LNCaP clone FGC (cell line): ENCODE results near the gene CALCR.

Source experiments
- DNase-seq: peaks from one replicate; pipeline ENCODE4 v3.0.0-alpha.2; 2011; ENCODE audit warnings: low read depth
- H3K4me3 ChIP-seq: 2 replicates; pipeline ENCODE4 v1.5.1; 2011; ENCODE audit warnings: mild to moderate bottlenecking, low read depth, low read length, control low read depth
- TF ChIP-seq, protein P1 (sequence below): IDR thresholded peaks from 2 replicates; pipeline ENCODE4 v1.5.1; 2012; ENCODE audit warnings: mild to moderate bottlenecking; ENCODE audit not compliant: control insufficient read depth, insufficient read depth; ENCODE audit errors: extremely low read depth

The CALCR gene

DNA sequence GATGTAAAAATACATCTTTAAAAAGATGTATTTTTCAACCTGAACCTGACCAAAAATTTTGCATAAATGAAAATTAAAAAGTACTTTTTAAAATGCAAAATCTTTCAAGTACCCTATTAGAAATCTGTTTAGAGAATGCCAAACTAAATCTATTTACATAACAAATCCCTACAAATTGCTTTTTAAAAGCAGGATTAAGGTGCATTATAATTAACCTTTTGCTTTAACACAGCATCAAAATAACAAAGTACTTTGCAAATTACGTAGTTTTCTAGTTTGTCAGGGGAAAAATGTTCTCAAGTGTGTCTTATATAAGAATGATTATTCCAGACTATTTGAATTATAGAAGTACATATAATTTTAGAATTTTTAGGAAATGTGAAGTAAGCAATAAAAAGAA, 181.5 kb downstream of the CALCR start:
- no peak overlapping the region for H3K4me3 ChIP-seq
- no peak for DNase-seq
- TF ChIP-seq, protein P1, sequence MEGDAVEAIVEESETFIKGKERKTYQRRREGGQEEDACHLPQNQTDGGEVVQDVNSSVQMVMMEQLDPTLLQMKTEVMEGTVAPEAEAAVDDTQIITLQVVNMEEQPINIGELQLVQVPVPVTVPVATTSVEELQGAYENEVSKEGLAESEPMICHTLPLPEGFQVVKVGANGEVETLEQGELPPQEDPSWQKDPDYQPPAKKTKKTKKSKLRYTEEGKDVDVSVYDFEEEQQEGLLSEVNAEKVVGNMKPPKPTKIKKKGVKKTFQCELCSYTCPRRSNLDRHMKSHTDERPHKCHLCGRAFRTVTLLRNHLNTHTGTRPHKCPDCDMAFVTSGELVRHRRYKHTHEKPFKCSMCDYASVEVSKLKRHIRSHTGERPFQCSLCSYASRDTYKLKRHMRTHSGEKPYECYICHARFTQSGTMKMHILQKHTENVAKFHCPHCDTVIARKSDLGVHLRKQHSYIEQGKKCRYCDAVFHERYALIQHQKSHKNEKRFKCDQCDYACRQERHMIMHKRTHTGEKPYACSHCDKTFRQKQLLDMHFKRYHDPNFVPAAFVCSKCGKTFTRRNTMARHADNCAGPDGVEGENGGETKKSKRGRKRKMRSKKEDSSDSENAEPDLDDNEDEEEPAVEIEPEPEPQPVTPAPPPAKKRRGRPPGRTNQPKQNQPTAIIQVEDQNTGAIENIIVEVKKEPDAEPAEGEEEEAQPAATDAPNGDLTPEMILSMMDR = no peak

DNA sequence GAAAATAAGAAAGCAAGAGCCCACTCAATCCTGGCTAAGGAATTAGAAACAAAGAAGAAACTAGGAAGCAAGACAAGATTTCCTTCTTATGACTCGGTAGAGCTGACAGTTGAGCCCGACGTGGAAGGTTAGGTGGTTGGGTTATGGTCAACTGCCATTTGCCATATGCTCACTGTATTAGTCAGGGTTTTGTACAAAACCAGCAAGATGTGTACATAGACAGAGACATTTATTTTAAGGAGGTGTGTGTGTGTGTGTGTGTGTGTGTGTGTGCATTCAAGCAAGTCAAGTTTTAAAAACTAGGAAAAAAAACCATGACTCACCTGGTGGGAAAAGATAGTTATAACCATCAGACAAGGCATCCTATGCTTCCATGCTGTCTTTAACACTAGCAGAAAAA, 183.9 kb downstream of the CALCR start:
- TF ChIP-seq, protein P1 = no peak
- no peak overlapping the region for H3K4me3 ChIP-seq
- DNase-seq = no peak

GRCh38 chr7:93382362-93382761, 192.2 kb downstream of the CALCR start:
- TF ChIP-seq, protein P1 = no peak
- DNase-seq = no peak
- no peak overlapping the region for H3K4me3 ChIP-seq

DNA sequence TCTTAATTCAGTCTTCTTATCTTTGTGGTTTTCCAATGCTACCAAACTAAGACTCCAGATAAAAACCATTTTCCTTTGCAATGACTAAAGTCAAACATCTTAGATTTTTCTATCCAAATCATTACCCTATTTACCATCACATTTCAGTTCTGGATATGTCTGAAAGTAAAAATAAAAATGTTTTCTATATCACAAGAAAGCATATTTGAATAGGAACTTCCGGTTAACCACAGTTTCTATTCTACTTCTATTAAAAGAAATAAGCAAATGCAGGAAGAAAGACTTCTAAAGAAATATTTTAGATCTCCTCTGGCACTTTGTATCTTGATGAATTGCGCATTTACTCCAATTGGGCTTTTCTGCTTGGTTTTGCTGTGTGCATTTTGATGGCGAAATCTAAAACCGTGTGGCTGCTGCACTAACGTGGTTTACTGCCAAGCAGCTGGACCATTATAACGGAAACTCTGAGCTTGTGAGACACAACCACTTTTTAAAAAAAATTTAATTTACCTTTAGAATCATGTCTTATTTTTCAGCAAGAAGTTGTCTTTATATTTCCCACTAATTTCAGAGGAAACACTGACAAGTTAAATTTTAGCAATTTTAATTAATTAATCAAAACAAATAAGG, 196.3 kb downstream of the CALCR start:
- H3K4me3 ChIP-seq = no peak overlapping the region
- TF ChIP-seq, protein P1 = no peak
- no peak for DNase-seq

- no peak for DNase-seq
- TF ChIP-seq, protein P1 = no peak
- H3K4me3 ChIP-seq = no peak overlapping the region
Measured at GRCh38 chr7:93375603-93376002, 198.9 kb downstream of the CALCR start.
